GM23248 (cell line): ENCODE measurements around the gene TBCC.

Experiments used
- EZH2 ChIP-seq: fragments of 200-600 bp; sonication (generic); IDR thresholded peaks from 2 replicates; pipeline ENCODE4 v1.6.1; 2018; ENCODE audit warnings: antibody characterized with exemption, mild to moderate bottlenecking; ENCODE audit not compliant: insufficient read depth, poor library complexity, severe bottlenecking
- EZH2phosphoT487 ChIP-seq: fragments of 200-600 bp; sonication (generic); IDR thresholded peaks from 2 replicates; pipeline ENCODE4 v1.6.1; 2018; ENCODE audit warnings: antibody characterized with exemption, moderate library complexity, mild to moderate bottlenecking, low read depth; ENCODE audit not compliant: insufficient read depth

DNA sequence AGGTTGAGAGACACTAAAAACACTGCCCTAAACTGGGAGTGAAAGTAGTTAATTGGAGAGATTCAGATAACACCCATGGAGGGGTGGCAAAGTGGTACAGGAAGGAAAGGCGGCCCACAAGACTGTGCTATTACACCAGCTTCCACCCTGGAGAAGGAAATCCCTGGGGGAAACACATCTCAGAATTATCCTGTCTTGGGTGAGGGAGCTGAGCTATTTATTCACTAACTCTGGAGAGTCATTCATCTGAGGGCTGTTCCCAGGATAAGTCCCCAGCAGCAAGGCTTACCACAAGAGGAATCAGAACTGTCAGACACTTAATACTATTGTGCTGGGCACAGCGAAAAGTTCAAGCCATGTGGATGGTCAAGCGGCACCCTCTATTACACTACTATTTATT lies 9.9 kb downstream of the TBCC start:
- TF ChIP-seq EZH2phosphoT487, result no peak
- no peak for TF ChIP-seq EZH2
